OCI-LY1 (cell line): ENCODE measurements around the gene CIZ1.

Experiments
- H2AFZ ChIP-seq: fragments of 200-600 bp; sonication (generic), shearing (Covaris generic); 2 replicates; pipeline ENCODE4 v1.6.0; 2014; ENCODE audit warnings: antibody characterized with exemption, mild to moderate bottlenecking, low read length
- H3F3A ChIP-seq: fragments of 200-600 bp; sonication (generic), shearing (Covaris generic); 2 replicates; pipeline ENCODE4 v1.6.0; 2014; ENCODE audit warnings: mild to moderate bottlenecking, antibody characterized with exemption, low read length, moderate library complexity; ENCODE audit not compliant: insufficient read depth
- H3K27ac ChIP-seq: fragments of 200-600 bp; sonication (generic); 2 replicates; pipeline ENCODE4 v1.5.1; 2014; ENCODE audit warnings: low read length, mixed run types, mild to moderate bottlenecking, low read depth; ENCODE audit not compliant: poor library complexity, severe bottlenecking
- H3K27me3 ChIP-seq: fragments of 200-600 bp; sonication (generic); 2 replicates; pipeline ENCODE4 v1.6.0; 2014; ENCODE audit warnings: antibody characterized with exemption, mild to moderate bottlenecking, low read length, moderate library complexity; ENCODE audit not compliant: insufficient read depth
- H3K36me3 ChIP-seq: fragments of 200-600 bp; sonication (generic); 2 replicates; pipeline ENCODE4 v1.6.1; 2014; ENCODE audit warnings: mild to moderate bottlenecking, antibody characterized with exemption, low read length, moderate library complexity, mixed read lengths; ENCODE audit not compliant: insufficient read depth
- H3K4me1 ChIP-seq: fragments of 200-600 bp; sonication (generic); 2 replicates; pipeline ENCODE4 v1.5.1; 2014; ENCODE audit warnings: mild to moderate bottlenecking, low read length, moderate library complexity; ENCODE audit not compliant: insufficient read depth, severe bottlenecking
- H3K4me2 ChIP-seq: fragments of 200-600 bp; sonication (generic), shearing (Covaris generic); 2 replicates; pipeline ENCODE4 v1.6.1; 2014; ENCODE audit warnings: low read length
- H3K4me3 ChIP-seq: fragments of 200-600 bp; sonication (generic); 2 replicates; pipeline ENCODE4 v1.5.1; 2014; ENCODE audit warnings: low read length, low read depth, mild to moderate bottlenecking, mixed read lengths; ENCODE audit not compliant: poor library complexity, severe bottlenecking
- H3K79me2 ChIP-seq: fragments of 200-600 bp; shearing (Covaris generic); 2 replicates; pipeline ENCODE4 v1.6.1; 2016; ENCODE audit warnings: mixed run types, low read length, mixed read lengths; ENCODE audit not compliant: insufficient read depth
- H3K9ac ChIP-seq: fragments of 200-600 bp; sonication (generic), shearing (Covaris generic); 2 replicates; pipeline ENCODE4 v1.6.1; 2014; ENCODE audit warnings: mild to moderate bottlenecking, low read length, mixed read lengths
- H3K9me2 ChIP-seq: fragments of 200-600 bp; sonication (generic), shearing (Covaris generic); 2 replicates; pipeline ENCODE4 v1.6.1; 2014; ENCODE audit warnings: low read depth, mild to moderate bottlenecking, low read length, mixed read lengths
- H3K9me3 ChIP-seq: fragments of 200-600 bp; shearing (Covaris generic); 2 replicates; pipeline ENCODE4 v1.6.1; 2014; ENCODE audit warnings: low read length, mixed read lengths
- H4K20me1 ChIP-seq: fragments of 200-600 bp; sonication (generic), shearing (Covaris generic); 2 replicates; pipeline ENCODE4 v1.6.0; 2016; ENCODE audit warnings: mild to moderate bottlenecking, low read length; ENCODE audit not compliant: insufficient read depth
- EZH2 ChIP-seq: fragments of 200-600 bp; sonication (generic), shearing (Covaris generic); IDR thresholded peaks from 2 replicates; pipeline ENCODE4 v1.8.0; 2017; ENCODE audit warnings: borderline replicate concordance, mixed run types, mild to moderate bottlenecking, antibody characterized with exemption, low read length, moderate library complexity, mixed read lengths
- TF ChIP-seq, protein P1 (sequence below): fragments of 200-600 bp; sonication (generic), shearing (Covaris generic); IDR thresholded peaks from 2 replicates; pipeline ENCODE4 v1.5.1; 2017; ENCODE audit warnings: mild to moderate bottlenecking, antibody characterized with exemption, low read length, moderate library complexity, mixed read lengths

Gene CIZ1

DNA sequence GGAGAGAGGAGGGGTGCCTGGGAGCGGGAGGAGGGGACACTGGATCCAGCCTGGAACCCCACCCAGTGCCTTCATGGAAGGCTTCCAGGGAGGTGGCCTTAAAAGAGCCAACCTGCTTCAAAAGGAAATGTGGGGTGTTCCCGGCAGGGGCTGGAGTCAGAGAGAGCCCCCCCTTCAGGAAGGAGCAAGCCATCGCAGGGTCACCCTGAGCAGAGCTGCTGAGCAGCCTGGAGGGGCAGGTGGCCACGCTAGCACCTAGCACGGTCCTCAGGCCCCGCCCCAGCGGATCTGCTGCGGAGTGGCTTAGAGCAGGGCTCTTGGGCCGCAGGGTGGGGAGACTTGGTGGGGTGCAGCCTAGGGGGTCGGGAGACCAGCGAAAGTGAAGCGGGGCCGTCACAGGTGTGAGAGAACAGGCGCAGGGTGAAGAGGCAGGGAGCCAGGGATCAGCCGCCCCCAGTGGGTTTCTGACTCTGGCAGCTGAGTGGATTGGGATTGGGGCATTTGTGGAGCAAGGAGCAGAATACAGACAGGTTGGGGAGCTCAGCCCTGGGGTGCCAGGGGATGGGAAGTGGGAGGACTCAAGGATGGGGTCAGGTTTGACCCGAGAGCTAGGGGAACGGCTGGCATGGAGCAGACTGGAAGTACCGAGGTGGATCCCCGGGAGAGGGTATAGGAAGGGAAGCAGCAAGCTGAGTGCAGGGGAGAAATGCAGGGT is 40.6 kb downstream of the CIZ1 start:
- Histone ChIP-seq H3K9me3 (no peaks in the 10 kb centered on the region), H3K27ac (no peak overlapping the region), H3K4me2 (no peak overlapping the region), H3K9ac (no peak overlapping the region), H3K4me3 (no peak overlapping the region), H2AFZ (no peak overlapping the region), H4K20me1 (no peaks in the 10 kb centered on the region), H3K9me2 (no peaks in the 10 kb centered on the region), H3F3A (no peaks in the 10 kb centered on the region), H3K79me2 (no peaks in the 10 kb centered on the region), H3K4me1 (no peaks in the 10 kb centered on the region), H3K27me3 (peaks cover 3% of the 10 kb centered on the region), H3K36me3 (no peaks in the 10 kb centered on the region; the same call in 1 of the 2 replicates)
- no peak for TF ChIP-seq EZH2
- TF ChIP-seq, protein P1, sequence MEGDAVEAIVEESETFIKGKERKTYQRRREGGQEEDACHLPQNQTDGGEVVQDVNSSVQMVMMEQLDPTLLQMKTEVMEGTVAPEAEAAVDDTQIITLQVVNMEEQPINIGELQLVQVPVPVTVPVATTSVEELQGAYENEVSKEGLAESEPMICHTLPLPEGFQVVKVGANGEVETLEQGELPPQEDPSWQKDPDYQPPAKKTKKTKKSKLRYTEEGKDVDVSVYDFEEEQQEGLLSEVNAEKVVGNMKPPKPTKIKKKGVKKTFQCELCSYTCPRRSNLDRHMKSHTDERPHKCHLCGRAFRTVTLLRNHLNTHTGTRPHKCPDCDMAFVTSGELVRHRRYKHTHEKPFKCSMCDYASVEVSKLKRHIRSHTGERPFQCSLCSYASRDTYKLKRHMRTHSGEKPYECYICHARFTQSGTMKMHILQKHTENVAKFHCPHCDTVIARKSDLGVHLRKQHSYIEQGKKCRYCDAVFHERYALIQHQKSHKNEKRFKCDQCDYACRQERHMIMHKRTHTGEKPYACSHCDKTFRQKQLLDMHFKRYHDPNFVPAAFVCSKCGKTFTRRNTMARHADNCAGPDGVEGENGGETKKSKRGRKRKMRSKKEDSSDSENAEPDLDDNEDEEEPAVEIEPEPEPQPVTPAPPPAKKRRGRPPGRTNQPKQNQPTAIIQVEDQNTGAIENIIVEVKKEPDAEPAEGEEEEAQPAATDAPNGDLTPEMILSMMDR, result peak; percentile 61

DNA sequence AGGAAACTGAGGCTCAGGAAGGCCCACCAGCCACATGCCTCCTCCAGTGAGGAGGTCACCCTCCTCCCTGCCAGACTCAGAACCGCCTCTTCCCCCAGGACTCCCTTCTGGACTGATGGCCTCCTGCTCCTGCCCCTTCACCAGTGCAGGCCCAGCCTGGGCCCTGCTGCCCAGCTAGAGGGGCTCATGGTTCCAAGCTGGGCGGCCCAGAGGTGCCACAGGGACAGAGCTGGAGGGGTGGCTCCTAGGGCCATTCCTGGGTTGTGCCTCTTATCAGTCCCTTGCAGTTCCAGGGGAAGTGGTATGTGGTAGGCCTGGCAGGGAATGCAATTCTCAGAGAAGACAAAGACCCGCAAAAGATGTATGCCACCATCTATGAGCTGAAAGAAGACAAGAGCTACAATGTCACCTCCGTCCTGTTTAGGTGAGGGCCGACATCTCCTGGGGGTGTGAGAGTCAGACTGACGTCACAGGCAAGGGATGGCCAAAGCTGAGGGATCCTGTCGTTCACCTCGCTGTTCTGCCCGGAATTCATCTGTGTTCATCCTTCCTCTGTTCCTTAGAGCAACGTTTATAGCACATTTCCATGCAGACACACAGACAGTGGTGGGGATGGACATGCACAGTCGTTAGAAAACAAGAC is 41.3 kb downstream of the CIZ1 start:
- Histone ChIP-seq H3K9ac (no peak overlapping the region), H4K20me1 (no peaks in the 10 kb centered on the region), H3K9me2 (no peaks in the 10 kb centered on the region), H3K27ac (no peak overlapping the region), H3K36me3 (no peaks in the 10 kb centered on the region), H3K4me2 (no peak overlapping the region), H3K9me3 (no peaks in the 10 kb centered on the region), H3K4me3 (no peak overlapping the region), H3F3A (no peaks in the 10 kb centered on the region), H3K79me2 (no peaks in the 10 kb centered on the region), H3K27me3 (no peaks in the 10 kb centered on the region; the same call in none of the 2 replicates), H3K4me1 (no peaks in the 10 kb centered on the region), H2AFZ (no peak overlapping the region)
- no peak for TF ChIP-seq EZH2

DNA sequence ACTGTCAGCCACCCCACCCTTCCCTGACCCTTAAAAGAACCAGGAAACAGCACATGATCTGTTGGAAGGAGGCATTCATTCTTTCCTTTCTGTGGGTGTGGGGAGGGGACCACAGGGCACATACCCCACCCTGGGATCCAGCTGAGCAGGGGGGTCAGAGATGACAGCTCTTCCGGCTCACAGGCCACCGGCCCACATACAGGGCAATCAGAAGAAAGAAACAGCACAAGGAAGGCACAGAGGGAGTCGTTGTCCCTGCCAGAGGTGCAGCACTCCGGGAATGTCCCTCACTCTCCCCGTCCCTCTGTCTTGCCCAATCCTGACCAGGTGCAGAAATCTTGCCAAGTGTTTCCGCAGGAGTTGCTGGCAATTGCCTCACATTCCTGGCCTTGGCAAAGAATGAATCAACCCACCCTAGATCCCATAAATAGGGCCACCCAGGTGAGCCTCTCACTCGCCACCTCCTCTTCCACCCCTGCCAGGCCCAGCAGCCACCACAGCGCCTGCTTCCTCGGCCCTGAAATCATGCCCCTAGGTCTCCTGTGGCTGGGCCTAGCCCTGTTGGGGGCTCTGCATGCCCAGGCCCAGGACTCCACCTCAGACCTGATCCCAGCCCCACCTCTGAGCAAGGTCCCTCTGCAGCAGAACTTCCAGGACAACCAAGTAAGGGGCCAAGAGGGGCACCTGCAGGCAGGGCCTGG is 42.2 kb downstream of the CIZ1 start, which contains the start of gene LCN2:
Gene LCN2 (plus strand): TSS at position 453 of the 701 bp plus-strand sequence. CDS start 73 bp downstream, at position 526.
- no peaks in the 10 kb centered on the region for H3K36me3 ChIP-seq
- H3K79me2 ChIP-seq, result no peaks in the 10 kb centered on the region
- no peak within 1 kb of the TSS for H3K9ac ChIP-seq
- no peaks in the 10 kb centered on the region for H3F3A ChIP-seq
- TF ChIP-seq, protein P1, result no peak
- TF ChIP-seq EZH2, result no peak
- no peak within 1 kb of the TSS for H3K27ac ChIP-seq
- H3K27me3 ChIP-seq, result no peaks in the 10 kb centered on the region; the same call in none of the 2 replicates
- H3K4me3 ChIP-seq, result no peak within 1 kb of the TSS
- H3K9me3 ChIP-seq, result no peaks in the 10 kb centered on the region
- no peaks in the 10 kb centered on the region for H3K9me2 ChIP-seq
- no peaks in the 10 kb centered on the region for H4K20me1 ChIP-seq
- no peak within 1 kb of the TSS for H2AFZ ChIP-seq
- H3K4me1 ChIP-seq, result no peaks in the 10 kb centered on the region
- no peak within 1 kb of the TSS for H3K4me2 ChIP-seq
